Measurements from ENCODE around the gene CCZ1B.
"Not testable (repeated sequence)": the region's sequence is repeated elsewhere in the genome, so short reads cannot be mapped to it uniquely, and the experiment has no call there.

CCZ1B gene

GRCh38 chr7:6826151-6826550 lies at the start of gene CCZ1B:
TSS of gene CCZ1B (minus strand) at chr7:6826275. CDS start at chr7:6826197, 78 bp downstream.
- peak; percentile 90 for DNase-seq

GRCh38 chr7:6875022-6875421 lies 48.9 kb upstream of the CCZ1B start:
- DNase-seq: not testable (repeated sequence)

GRCh38 chr7:6872246-6872945 lies 46.3 kb upstream of the CCZ1B start:
- not testable (repeated sequence) for DNase-seq

GRCh38 chr7:6871421-6872144 lies 45.5 kb upstream of the CCZ1B start:
- not testable (repeated sequence) for DNase-seq

- DNase-seq: not testable (repeated sequence)
These were observed 38.7 kb upstream of the CCZ1B start for GRCh38 chr7:6864751-6865150.

GRCh38 chr7:6864188-6864587 lies 38.1 kb upstream of the CCZ1B start:
- not testable (repeated sequence) for DNase-seq

GRCh38 chr7:6862876-6863275 lies 36.8 kb upstream of the CCZ1B start:
- not testable (repeated sequence) for DNase-seq

- DNase-seq: peak; percentile 58
These were observed 31.7 kb upstream of the CCZ1B start for GRCh38 chr7:6857721-6858314.

- not testable (repeated sequence) for DNase-seq
These were observed 29.6 kb upstream of the CCZ1B start for GRCh38 chr7:6855563-6856131.

- DNase-seq: not testable (repeated sequence)
These were observed 28.9 kb upstream of the CCZ1B start for GRCh38 chr7:6854747-6855562.

- DNase-seq: not testable (repeated sequence)
These were observed 27.6 kb upstream of the CCZ1B start for GRCh38 chr7:6853681-6854080.

- DNase-seq: not testable (repeated sequence)
These were observed 23.1 kb upstream of the CCZ1B start for GRCh38 chr7:6849127-6849526.

GRCh38 chr7:6847751-6848150 lies 21.7 kb upstream of the CCZ1B start:
- not testable (repeated sequence) for DNase-seq

GRCh38 chr7:6845971-6846449 lies 19.9 kb upstream of the CCZ1B start:
- DNase-seq: not testable (repeated sequence)

- DNase-seq: not testable (repeated sequence)
These were observed 17.6 kb upstream of the CCZ1B start for GRCh38 chr7:6843654-6844053.

GRCh38 chr7:6843092-6843491 lies 17.0 kb upstream of the CCZ1B start:
- not testable (repeated sequence) for DNase-seq

GRCh38 chr7:6842278-6842921 lies 16.3 kb upstream of the CCZ1B start:
- DNase-seq: not testable (repeated sequence)

- DNase-seq: not testable (repeated sequence)
These were observed 11.0 kb upstream of the CCZ1B start for GRCh38 chr7:6837081-6837480.

GRCh38 chr7:6835521-6835920 lies 9.4 kb upstream of the CCZ1B start:
- not testable (repeated sequence) for DNase-seq

- DNase-seq: no peak
These were observed 7.6 kb upstream of the CCZ1B start for GRCh38 chr7:6833636-6834035.

- DNase-seq: no peak
These were observed 5.1 kb upstream of the CCZ1B start for GRCh38 chr7:6831018-6831725.
